GM21737 (cell line): ENCODE results near the gene ACTRT3.
"Not testable (repeated sequence)": the region's sequence is repeated elsewhere in the genome, so short reads cannot be mapped to it uniquely, and the experiment has no call there.

Experiments
- ATAC-seq: cut with Tn5 transposase; IDR thresholded peaks from one replicate; pipeline ENCODE4 v1.9.1; 2021; ENCODE audit warnings: mild to moderate bottlenecking, moderate library complexity; ENCODE audit not compliant: unreplicated experiment

The ACTRT3 gene

GRCh38 chr3:169772897-169773816 lies 3.8 kb upstream of the ACTRT3 start, which contains the start of gene MYNN:
MYNN (plus strand) TSS chr3:169773396; CDS start chr3:169774296, 900 bp downstream.
- peak; percentile 84 for ATAC-seq

- ATAC-seq, result peak; percentile 26
Observed at GRCh38 chr3:169772305-169772896, 3.0 kb upstream of the ACTRT3 start.

- no peak for ATAC-seq
Observed at GRCh38 chr3:169771497-169772304, 2.3 kb upstream of the ACTRT3 start.

GRCh38 chr3:169764882-169765612 lies 4.3 kb downstream of the ACTRT3 start, which contains the start of gene TERC:
TERC (minus strand) TSS chr3:169765060.
- peak; percentile 72 for ATAC-seq

GRCh38 chr3:169764312-169764881 lies 5.0 kb downstream of the ACTRT3 start:
- ATAC-seq, result peak; percentile 22

- ATAC-seq, result no peak
Observed at GRCh38 chr3:169760479-169760878, 8.9 kb downstream of the ACTRT3 start.

GRCh38 chr3:169759256-169759655 lies 10.1 kb downstream of the ACTRT3 start:
- peak; percentile 57 for ATAC-seq

GRCh38 chr3:169758359-169758994 lies 10.9 kb downstream of the ACTRT3 start:
- ATAC-seq, result no peak

GRCh38 chr3:169755488-169755887 lies 13.9 kb downstream of the ACTRT3 start:
- no peak for ATAC-seq

- ATAC-seq, result no peak
Observed at GRCh38 chr3:169754711-169755110, 14.7 kb downstream of the ACTRT3 start.

GRCh38 chr3:169751875-169752274 lies 17.5 kb downstream of the ACTRT3 start:
- ATAC-seq, result no peak

GRCh38 chr3:169750665-169751064 lies 18.7 kb downstream of the ACTRT3 start:
- ATAC-seq, result no peak

GRCh38 chr3:169748670-169749069 lies 20.7 kb downstream of the ACTRT3 start:
- no peak for ATAC-seq

GRCh38 chr3:169746924-169747323 lies 22.4 kb downstream of the ACTRT3 start:
- ATAC-seq, result no peak

- ATAC-seq, result no peak
Observed at GRCh38 chr3:169744366-169745054, 24.9 kb downstream of the ACTRT3 start.

GRCh38 chr3:169739067-169739466 lies 30.3 kb downstream of the ACTRT3 start:
- ATAC-seq, result no peak

- ATAC-seq, result not testable (repeated sequence)
Observed at GRCh38 chr3:169731857-169732256, 37.5 kb downstream of the ACTRT3 start.

GRCh38 chr3:169722724-169723123 lies 46.6 kb downstream of the ACTRT3 start:
- ATAC-seq, result no peak

- not testable (repeated sequence) for ATAC-seq
Observed at GRCh38 chr3:169718415-169718814, 50.9 kb downstream of the ACTRT3 start.
